Breast epithelium (tissue), 4 donors: ENCODE measurements around the gene ZNF320. TPM values are rescaled to one million over a fixed set of nuclear protein-coding genes. Genes with fewer than 3 reads are reported as not detected.
"Not testable (repeated sequence)": the region's sequence is repeated elsewhere in the genome, so short reads cannot be mapped to it uniquely, and the experiment has no call there.

Source experiments
- DNase-seq, 2 donors: peaks; one replicate each; pipeline ENCODE4 v3.0.0-alpha.2; 2019; ENCODE audit warnings: low spot score in 2 of 2
- H3K27ac ChIP-seq, 2 donors: fragments of 200-600 bp; sonication (generic) in 1 of 2; one replicate each; pipeline ENCODE4 v1.5.1; 2016 to 2019; ENCODE audit warnings: mild to moderate bottlenecking in 1 of 2
- H3K27me3 ChIP-seq, 2 donors: fragments of 200-600 bp; sonication (generic) in 1 of 2; one replicate each; pipeline versions ENCODE4 v1.5.1 to v1.6.0; 2017 to 2019; ENCODE audit warnings: control low read depth in 1 of 2, mild to moderate bottlenecking in 1 of 2
- H3K36me3 ChIP-seq: fragments of 200-600 bp; one replicate; pipeline ENCODE4 v1.5.1; 2019
- H3K4me1 ChIP-seq, 2 donors: fragments of 200-600 bp; sonication (generic); one replicate each; pipeline ENCODE4 v1.5.1; 2016 to 2019; ENCODE audit warnings: control low read depth in 1 of 2
- H3K4me3 ChIP-seq, 3 donors: fragments of 200-600 bp; sonication (generic); 1 replicate in 2 of 3; 2 replicates in 1 of 3; pipeline ENCODE4 v1.5.1; 2016 to 2019; ENCODE audit warnings: mild to moderate bottlenecking in 3 of 3, moderate library complexity in 2 of 3
- H3K9me3 ChIP-seq, 2 donors: fragments of 200-600 bp; sonication (generic) in 1 of 2; one replicate each; pipeline ENCODE4 v1.5.1; 2016 to 2019; ENCODE audit warnings: control low read depth in 1 of 2
- POLR2A ChIP-seq: fragments of 450-650 bp; IDR thresholded peaks from one replicate; pipeline ENCODE4 v1.6.1; 2016; ENCODE audit warnings: antibody characterized with exemption, mild to moderate bottlenecking, moderate library complexity
- POLR2AphosphoS5 ChIP-seq, 3 donors: sonication (generic); formaldehyde crosslinking; IDR thresholded peaks; one replicate each; pipeline ENCODE4 v1.6.1; 2017; ENCODE audit warnings: antibody characterized with exemption in 3 of 3
- intact Hi-C: fragments of 100-400 bp; cut with DNase I; formaldehyde crosslinking; loops from one replicate; pipeline ENCODE4 v1.15.1; 2023; ENCODE audit warnings: low total_unique reads
- total RNA-seq, 3 donors: library from RNA; depleted of rRNA; stranded (reverse); fragments of >200 nt; gene quantifications; one replicate each; pipeline ENCODE4 v1.1.0, GENCODE V29; 2016
- TF ChIP-seq, protein P1 (sequence below), 3 donors: fragments of 450-650 bp; IDR thresholded peaks; one replicate each; pipeline ENCODE4 v1.5.1; 2016 to 2017; ENCODE audit warnings: antibody characterized with exemption in 3 of 3, mild to moderate bottlenecking in 3 of 3, moderate library complexity in 3 of 3

Gene ZNF320
- total RNA-seq, 3 donors from 2014 or later, result 15.2 to 22.0 (median 18.4) TPM

DNA sequence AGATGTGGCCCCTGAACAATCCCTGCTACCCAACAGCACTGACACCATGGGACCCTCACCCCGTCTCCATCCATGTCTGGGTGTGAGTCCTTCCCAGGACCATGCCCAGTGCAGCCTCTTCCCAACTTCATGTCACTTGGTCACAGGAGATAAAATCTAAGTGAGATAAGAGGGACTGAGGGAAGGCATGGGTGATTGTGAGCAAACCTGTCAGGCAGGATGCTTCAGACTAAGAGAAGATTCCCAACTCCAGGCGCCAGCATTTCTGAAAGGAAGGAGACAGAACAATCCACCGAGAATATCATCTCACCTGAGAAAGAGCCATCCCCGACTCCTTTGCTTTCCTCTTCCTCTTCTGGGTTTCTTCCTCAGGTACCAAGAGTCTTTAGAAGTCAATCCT is 7.5 kb downstream of the ZNF320 start:
- no peak for DNase-seq
- H3K36me3 ChIP-seq, result no peaks in the 10 kb centered on the region
- H3K27ac ChIP-seq, result no peak overlapping the region
- intact Hi-C loops, result no loop called here
- no peak overlapping the region for H3K4me3 ChIP-seq
- TF ChIP-seq POLR2A, result no peak
- TF ChIP-seq, protein P1, sequence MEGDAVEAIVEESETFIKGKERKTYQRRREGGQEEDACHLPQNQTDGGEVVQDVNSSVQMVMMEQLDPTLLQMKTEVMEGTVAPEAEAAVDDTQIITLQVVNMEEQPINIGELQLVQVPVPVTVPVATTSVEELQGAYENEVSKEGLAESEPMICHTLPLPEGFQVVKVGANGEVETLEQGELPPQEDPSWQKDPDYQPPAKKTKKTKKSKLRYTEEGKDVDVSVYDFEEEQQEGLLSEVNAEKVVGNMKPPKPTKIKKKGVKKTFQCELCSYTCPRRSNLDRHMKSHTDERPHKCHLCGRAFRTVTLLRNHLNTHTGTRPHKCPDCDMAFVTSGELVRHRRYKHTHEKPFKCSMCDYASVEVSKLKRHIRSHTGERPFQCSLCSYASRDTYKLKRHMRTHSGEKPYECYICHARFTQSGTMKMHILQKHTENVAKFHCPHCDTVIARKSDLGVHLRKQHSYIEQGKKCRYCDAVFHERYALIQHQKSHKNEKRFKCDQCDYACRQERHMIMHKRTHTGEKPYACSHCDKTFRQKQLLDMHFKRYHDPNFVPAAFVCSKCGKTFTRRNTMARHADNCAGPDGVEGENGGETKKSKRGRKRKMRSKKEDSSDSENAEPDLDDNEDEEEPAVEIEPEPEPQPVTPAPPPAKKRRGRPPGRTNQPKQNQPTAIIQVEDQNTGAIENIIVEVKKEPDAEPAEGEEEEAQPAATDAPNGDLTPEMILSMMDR (IDR thresholded peaks at IDR 0.05), result no peak
- TF ChIP-seq POLR2AphosphoS5 (IDR thresholded peaks at IDR 0.05), result no peak
- H3K27me3 ChIP-seq, result no peaks in the 10 kb centered on the region
- no peaks in the 10 kb centered on the region for H3K9me3 ChIP-seq
- no peaks in the 10 kb centered on the region for H3K4me1 ChIP-seq

DNA sequence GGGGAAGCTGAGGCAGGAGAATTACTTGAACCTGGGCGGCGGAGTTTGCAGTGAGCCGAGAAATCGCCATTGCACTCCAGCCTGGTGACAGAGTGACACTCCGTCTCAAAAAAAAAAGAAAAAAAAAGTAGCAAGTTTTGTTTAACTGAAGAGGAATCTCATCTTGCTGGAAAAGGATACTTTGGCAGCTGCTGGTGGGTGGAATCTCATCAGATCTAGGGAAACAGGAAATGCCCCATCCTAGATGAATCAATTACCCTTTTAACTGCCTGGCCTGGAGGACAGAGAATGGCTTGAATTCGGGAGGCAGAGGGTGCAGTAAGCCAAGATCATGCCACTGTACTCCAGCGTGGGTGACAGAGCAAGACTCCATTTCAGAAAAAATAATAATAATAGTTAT is 8.4 kb downstream of the ZNF320 start:
- H3K27ac ChIP-seq, result no peak overlapping the region
- H3K4me1 ChIP-seq, result no peaks in the 10 kb centered on the region
- DNase-seq, result no peak
- no peaks in the 10 kb centered on the region for H3K27me3 ChIP-seq
- H3K4me3 ChIP-seq, result no peak overlapping the region
- H3K9me3 ChIP-seq, result peaks cover 0 to 3% of the 10 kb centered on the region in 2 donors
- no peaks in the 10 kb centered on the region for H3K36me3 ChIP-seq
- TF ChIP-seq POLR2A, result no peak
- TF ChIP-seq POLR2AphosphoS5 (IDR thresholded peaks at IDR 0.05), result no peak
- TF ChIP-seq, protein P1 (IDR thresholded peaks at IDR 0.05), result no peak
- intact Hi-C loops, result no loop called here

DNA sequence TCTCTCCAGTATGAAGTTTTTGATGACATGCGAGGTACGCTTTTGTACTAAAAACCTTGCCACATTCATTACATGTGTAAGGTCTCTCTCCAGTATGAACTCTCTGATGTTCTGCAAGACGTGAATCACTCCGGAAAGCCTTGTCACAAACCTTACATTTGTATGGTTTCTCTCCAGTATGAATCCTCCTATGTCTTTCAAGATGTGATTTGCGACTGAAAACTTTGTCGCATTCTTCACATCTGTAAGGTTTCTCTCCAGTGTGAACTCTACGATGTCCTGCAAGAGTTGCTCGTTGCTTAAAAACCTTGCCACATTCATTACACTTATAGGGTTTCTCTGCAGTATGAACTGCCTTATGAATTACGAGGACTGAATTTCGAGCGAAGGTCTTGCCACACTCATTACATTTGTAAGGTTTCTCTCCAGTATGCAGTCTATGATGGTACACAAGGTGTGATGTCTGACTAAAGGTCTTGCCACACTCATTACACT is 16.5 kb downstream of the ZNF320 start:
- intact Hi-C loops, result no loop called here
- no peak overlapping the region for H3K4me3 ChIP-seq
- H3K4me1 ChIP-seq, result no peaks in the 10 kb centered on the region
- peaks cover 22 to 38% of the 10 kb centered on the region in 2 donors for H3K9me3 ChIP-seq
- TF ChIP-seq, protein P1 (IDR thresholded peaks at IDR 0.05), result no peak
- TF ChIP-seq POLR2A (no peak), POLR2AphosphoS5 (IDR thresholded peaks at IDR 0.05) (no peak)
- no peak overlapping the region for H3K27ac ChIP-seq
- no peaks in the 10 kb centered on the region for H3K27me3 ChIP-seq
- DNase-seq, result no peak
- H3K36me3 ChIP-seq, result peaks cover 6% of the 10 kb centered on the region

DNA sequence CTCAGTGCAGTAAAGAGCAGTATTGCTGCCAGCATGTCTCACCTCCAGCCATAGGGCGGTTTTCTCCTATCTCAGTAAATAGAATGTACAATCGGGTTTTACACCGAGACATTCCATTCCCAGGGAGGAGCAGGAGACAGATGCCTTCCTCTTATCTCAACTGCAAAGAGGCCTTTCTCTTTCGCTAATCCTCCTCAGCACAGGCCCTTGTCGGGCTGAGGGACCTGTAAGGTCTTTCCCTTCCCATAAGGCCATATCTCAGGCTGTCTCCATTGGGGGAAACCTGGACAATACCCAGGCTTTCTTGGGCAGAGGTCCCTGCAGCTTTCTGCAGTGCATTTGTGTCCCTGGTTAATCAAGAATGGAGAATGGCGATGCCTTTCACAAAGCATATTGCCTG is 24.4 kb downstream of the ZNF320 start:
- H3K27me3 ChIP-seq, H3K4me1 ChIP-seq, H3K36me3 ChIP-seq, intact Hi-C loops, H3K9me3 ChIP-seq, H3K27ac ChIP-seq, H3K4me3 ChIP-seq, DNase-seq: not testable (repeated sequence)

DNA sequence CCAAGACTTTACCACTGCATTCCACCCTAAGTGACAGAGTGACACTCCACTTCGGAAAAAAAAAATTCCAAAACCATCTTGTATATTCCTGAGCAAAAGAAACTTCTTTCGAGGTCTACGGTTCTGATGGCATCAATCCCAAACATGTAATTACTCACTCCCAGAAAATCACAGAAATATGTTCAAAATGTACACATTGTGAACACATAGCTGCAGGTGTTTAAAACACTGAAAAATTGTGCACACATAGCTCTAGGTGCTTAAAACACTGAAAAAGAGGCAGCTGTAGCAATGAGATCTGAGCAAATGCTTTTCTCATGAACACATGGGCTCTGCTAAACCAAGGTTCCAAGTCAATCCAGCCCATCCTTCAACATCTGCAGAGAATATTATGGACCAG is 26.0 kb downstream of the ZNF320 start:
- Histone ChIP-seq H3K4me3 (no peak overlapping the region), H3K27ac (no peak overlapping the region), H3K9me3 (no peaks in the 10 kb centered on the region), H3K27me3 (no peaks in the 10 kb centered on the region), H3K4me1 (no peaks in the 10 kb centered on the region), H3K36me3 (no peaks in the 10 kb centered on the region)
- intact Hi-C loops, result no loop called here
- no peak for TF ChIP-seq POLR2A
- no peak for TF ChIP-seq POLR2AphosphoS5 (IDR thresholded peaks at IDR 0.05)
- TF ChIP-seq, protein P1 (IDR thresholded peaks at IDR 0.05), result no peak
- no peak for DNase-seq

DNA sequence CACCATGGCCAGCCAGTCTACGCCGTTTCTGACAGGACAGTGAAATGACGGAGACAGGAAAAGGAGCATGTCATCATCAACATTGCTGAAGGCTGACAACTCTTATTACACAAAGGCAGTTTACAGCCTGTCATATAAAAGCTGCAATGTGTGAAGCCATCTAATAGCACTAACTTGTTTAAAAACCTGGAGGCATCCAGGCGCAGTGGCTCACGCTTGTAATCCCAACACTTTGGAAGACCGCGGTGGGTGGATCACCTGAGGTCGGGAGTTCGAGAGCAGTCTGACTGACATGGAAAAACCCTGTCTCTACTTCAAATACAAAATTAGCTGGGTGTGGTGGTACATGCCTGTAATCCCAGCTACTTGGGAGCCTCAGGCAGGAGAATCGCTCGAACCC is 29.4 kb downstream of the ZNF320 start:
- DNase-seq, H3K9me3 ChIP-seq, H3K4me3 ChIP-seq, H3K4me1 ChIP-seq, H3K27ac ChIP-seq, H3K36me3 ChIP-seq, intact Hi-C loops, H3K27me3 ChIP-seq: not testable (repeated sequence)
